NCI-H2196 (cell line): Measurements from ENCODE around the gene WWC1.

Source experiments
- DNase-seq: peaks from one replicate; lab custom pipeline; 2025; ENCODE audit not compliant: unreplicated experiment; lab: John Stamatoyannopoulos, UW

The WWC1 gene

GRCh38 chr5:168291342-168291963, at the start of gene WWC1:
Gene WWC1 (plus strand): TSS chr5:168291645. CDS start chr5:168292153, 508 bp downstream.
- peak; percentile 88 for DNase-seq

- no peak for DNase-seq
These were observed 46.4 kb upstream of the WWC1 start for GRCh38 chr5:168244838-168245559.

GRCh38 chr5:168249923-168250322, 41.5 kb upstream of the WWC1 start:
- DNase-seq = no peak

GRCh38 chr5:168251259-168251658, 40.2 kb upstream of the WWC1 start:
- DNase-seq = no peak

GRCh38 chr5:168254013-168254693, 37.3 kb upstream of the WWC1 start:
- no peak for DNase-seq

GRCh38 chr5:168260353-168261226, 30.9 kb upstream of the WWC1 start:
- DNase-seq = no peak

GRCh38 chr5:168261227-168261571, 30.2 kb upstream of the WWC1 start:
- no peak for DNase-seq

GRCh38 chr5:168262042-168262743, 29.3 kb upstream of the WWC1 start:
- DNase-seq = no peak

GRCh38 chr5:168263121-168263520, 28.3 kb upstream of the WWC1 start:
- DNase-seq = no peak

- DNase-seq = no peak
These were observed 25.4 kb upstream of the WWC1 start for GRCh38 chr5:168266016-168266415.

- peak; percentile 93 for DNase-seq
These were observed 22.2 kb upstream of the WWC1 start for GRCh38 chr5:168268949-168269936.

- DNase-seq = peak; percentile 23
These were observed 21.5 kb upstream of the WWC1 start for GRCh38 chr5:168269937-168270330.

GRCh38 chr5:168270476-168270875, 21.0 kb upstream of the WWC1 start:
- DNase-seq = no peak

GRCh38 chr5:168273056-168273980, 18.1 kb upstream of the WWC1 start:
- DNase-seq = peak; percentile 25

- DNase-seq = no peak
These were observed 17.0 kb upstream of the WWC1 start for GRCh38 chr5:168274406-168274805.

GRCh38 chr5:168275940-168276339, 15.5 kb upstream of the WWC1 start:
- DNase-seq = no peak

GRCh38 chr5:168282120-168282519, 9.3 kb upstream of the WWC1 start:
- DNase-seq = no peak

- no peak for DNase-seq
These were observed 6.6 kb upstream of the WWC1 start for GRCh38 chr5:168284809-168285208.
